ENCODE results near the gene SLC39A9. TPM values are rescaled to one million over a fixed set of nuclear protein-coding genes. Genes with fewer than 3 reads are reported as not detected.

SLC39A9 gene
- total RNA-seq, 1 donor from 2014 or later: 60.9 TPM

- TF ChIP-seq, protein P1, sequence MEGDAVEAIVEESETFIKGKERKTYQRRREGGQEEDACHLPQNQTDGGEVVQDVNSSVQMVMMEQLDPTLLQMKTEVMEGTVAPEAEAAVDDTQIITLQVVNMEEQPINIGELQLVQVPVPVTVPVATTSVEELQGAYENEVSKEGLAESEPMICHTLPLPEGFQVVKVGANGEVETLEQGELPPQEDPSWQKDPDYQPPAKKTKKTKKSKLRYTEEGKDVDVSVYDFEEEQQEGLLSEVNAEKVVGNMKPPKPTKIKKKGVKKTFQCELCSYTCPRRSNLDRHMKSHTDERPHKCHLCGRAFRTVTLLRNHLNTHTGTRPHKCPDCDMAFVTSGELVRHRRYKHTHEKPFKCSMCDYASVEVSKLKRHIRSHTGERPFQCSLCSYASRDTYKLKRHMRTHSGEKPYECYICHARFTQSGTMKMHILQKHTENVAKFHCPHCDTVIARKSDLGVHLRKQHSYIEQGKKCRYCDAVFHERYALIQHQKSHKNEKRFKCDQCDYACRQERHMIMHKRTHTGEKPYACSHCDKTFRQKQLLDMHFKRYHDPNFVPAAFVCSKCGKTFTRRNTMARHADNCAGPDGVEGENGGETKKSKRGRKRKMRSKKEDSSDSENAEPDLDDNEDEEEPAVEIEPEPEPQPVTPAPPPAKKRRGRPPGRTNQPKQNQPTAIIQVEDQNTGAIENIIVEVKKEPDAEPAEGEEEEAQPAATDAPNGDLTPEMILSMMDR (conservative IDR thresholded peaks at IDR 0.05): no peak
- Mint-ChIP-seq H3K9me3 (no peaks in the 10 kb centered on the region), H3K4me1 (ENCODE audit: unreplicated experiment) (peaks cover 8% of the 10 kb centered on the region), H3K4me3 (no peak overlapping the region), H3K36me3 (no peaks in the 10 kb centered on the region), H3K27ac (no peak overlapping the region), H3K27me3 (peaks cover 80% of the 10 kb centered on the region)
- DNase-seq (ENCODE audit: extremely low spot score, unreplicated experiment): no peak
Measured at GRCh38 chr14:69485701-69486100, 87.2 kb downstream of the SLC39A9 start.

DNA sequence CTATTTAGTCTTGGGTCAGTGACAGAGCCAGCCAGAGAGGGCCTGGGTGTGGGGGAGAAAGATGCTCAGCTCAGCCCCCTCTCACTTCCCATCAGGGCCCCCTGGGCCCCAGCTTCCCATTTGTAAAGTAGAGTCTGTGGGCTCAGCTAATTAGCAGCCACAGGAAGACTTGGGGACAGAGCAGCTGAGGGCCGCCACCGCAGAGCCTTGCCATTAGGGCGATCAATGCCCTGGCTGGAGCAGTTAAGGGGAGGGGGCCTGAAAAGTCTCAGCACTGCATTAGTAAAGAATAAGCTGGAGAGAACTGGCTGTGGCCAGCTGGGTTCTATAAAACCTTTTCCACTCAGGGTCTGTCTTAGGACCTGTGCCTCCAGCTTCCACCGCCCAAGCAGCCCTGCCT is 88.7 kb downstream of the SLC39A9 start:
- Mint-ChIP-seq H3K4me1 (ENCODE audit: unreplicated experiment) (peaks cover 8% of the 10 kb centered on the region), H3K27me3 (peaks cover 80% of the 10 kb centered on the region), H3K36me3 (no peaks in the 10 kb centered on the region), H3K4me3 (no peak overlapping the region), H3K9me3 (no peaks in the 10 kb centered on the region), H3K27ac (no peak overlapping the region)
- DNase-seq (ENCODE audit: extremely low spot score, unreplicated experiment): no peak
- TF ChIP-seq, protein P1 (conservative IDR thresholded peaks at IDR 0.05): no peak

DNA sequence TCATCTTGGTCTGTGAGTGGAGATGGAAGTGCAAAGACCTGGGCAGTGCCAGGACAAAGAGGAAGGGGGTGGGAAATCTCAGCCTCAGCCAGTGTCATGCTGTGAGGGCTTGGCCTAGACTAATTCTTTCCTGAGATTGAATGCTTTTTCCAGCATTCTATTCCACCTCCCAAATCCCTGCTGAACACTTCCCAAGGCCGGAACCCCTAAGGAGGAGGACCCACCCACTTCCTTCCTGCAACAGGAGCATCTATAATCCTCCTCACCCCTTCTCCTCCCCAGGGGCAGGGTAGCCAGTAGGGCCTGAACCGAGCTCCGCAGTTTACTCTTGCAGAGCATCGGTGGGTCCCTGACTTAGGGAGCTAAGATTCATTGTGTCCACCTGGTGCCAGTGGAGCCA is 89.3 kb downstream of the SLC39A9 start:
- peaks cover 78% of the 10 kb centered on the region for H3K27me3 Mint-ChIP-seq
- H3K27ac Mint-ChIP-seq: no peak overlapping the region
- no peak for DNase-seq (ENCODE audit: extremely low spot score, unreplicated experiment)
- no peaks in the 10 kb centered on the region for H3K9me3 Mint-ChIP-seq
- H3K4me1 Mint-ChIP-seq (ENCODE audit: unreplicated experiment): peaks cover 8% of the 10 kb centered on the region
- TF ChIP-seq, protein P1 (conservative IDR thresholded peaks at IDR 0.05): no peak
- H3K36me3 Mint-ChIP-seq: no peaks in the 10 kb centered on the region
- H3K4me3 Mint-ChIP-seq: no peak overlapping the region

DNA sequence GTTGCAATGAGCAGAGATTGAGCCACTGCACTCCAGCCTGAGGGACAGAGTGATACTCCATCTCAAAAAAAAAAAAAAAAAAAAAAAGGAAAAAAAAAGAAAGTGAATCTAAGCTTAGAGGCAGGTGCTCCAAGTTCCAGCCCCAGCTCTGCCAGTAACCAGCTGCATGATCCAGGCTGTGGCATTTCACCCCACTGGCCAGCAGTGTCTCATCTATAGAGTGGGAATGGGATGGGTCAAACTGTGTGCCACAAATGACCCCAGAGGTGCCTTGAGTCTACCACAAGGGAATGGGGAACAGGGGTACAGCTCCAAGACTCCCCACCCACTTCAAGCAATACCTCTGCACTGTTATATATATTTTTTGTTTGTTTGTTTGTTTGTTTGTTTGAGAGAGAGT is 91.0 kb downstream of the SLC39A9 start:
- no peak overlapping the region for H3K27ac Mint-ChIP-seq
- peaks cover 74% of the 10 kb centered on the region for H3K27me3 Mint-ChIP-seq

DNA sequence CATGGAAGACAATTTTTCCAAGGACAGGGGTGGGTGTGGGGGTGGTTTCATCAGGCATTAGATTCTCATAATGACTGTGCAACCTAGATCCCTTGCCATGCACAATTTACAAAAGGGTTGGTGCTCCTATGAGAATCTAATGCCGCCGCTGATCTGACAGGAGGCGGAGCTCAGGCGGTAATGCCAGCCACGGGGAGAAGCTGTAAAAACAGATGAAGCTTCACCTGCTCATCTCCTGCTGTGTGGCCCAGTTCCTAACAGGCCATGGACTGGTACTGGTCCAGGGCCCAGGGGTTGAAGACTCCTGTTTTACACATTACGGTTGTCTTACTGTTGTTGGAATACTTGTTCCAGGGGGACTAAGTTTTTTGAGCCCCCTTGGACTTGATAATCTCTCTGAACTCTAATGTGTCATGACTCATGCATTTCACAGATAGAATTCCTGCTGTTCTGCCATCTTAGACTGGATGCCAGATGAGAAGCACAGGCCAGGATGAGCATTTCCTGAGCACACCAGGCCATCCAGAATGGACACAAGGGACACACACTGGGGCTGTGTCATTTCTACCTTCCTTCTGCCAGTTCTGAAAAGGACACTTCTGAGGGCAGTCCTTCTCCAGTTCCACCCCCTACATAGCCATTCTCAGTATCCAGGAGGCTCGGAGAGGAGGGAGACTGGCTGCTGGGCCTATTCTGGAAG is 91.9 kb downstream of the SLC39A9 start:
- no peak overlapping the region for H3K27ac Mint-ChIP-seq
- no peaks in the 10 kb centered on the region for H3K36me3 Mint-ChIP-seq
- no peaks in the 10 kb centered on the region for H3K9me3 Mint-ChIP-seq
- DNase-seq (ENCODE audit: extremely low spot score, unreplicated experiment): no peak
- TF ChIP-seq, protein P1 (conservative IDR thresholded peaks at IDR 0.05): no peak
- H3K4me3 Mint-ChIP-seq: no peak overlapping the region
- peaks cover 4% of the 10 kb centered on the region for H3K4me1 Mint-ChIP-seq (ENCODE audit: unreplicated experiment)
- H3K27me3 Mint-ChIP-seq: peaks cover 73% of the 10 kb centered on the region

More for the DNA sequence above, 91.0 kb downstream of the SLC39A9 start:
- no peaks in the 10 kb centered on the region for H3K9me3 Mint-ChIP-seq
- TF ChIP-seq, protein P1 (conservative IDR thresholded peaks at IDR 0.05): no peak
- H3K36me3 Mint-ChIP-seq: no peaks in the 10 kb centered on the region
- DNase-seq (ENCODE audit: extremely low spot score, unreplicated experiment): no peak
- H3K4me1 Mint-ChIP-seq (ENCODE audit: unreplicated experiment): peaks cover 4% of the 10 kb centered on the region
- H3K4me3 Mint-ChIP-seq: no peak overlapping the region

Measured in type B pancreatic cell (in vitro differentiated cells).